ENCODE results near the gene ZNF845.

ZNF845 gene

GRCh38 chr19:53365134-53365898 lies 31.8 kb downstream of the ZNF845 start, which contains the start of gene ZNF525:
Gene ZNF525, plus strand, starts transcription at chr19:53365705. Its CDS starts 6,577 bp downstream, at chr19:53372282.
- H3K9me3 ChIP-seq (replicated peaks; ENCODE audit: insufficient read depth, low read length), result no peaks in the 10 kb centered on the region
- H3K27ac ChIP-seq (ENCODE audit: low read length), result peak within 1 kb of the TSS; percentile 23; the same call in 1 of the 2 replicates
- H3K27me3 ChIP-seq (replicated peaks; ENCODE audit: insufficient read depth, low read length), result no peaks in the 10 kb centered on the region; the same call in 1 of the 2 replicates
- no peaks in the 10 kb centered on the region for H3K9me2 ChIP-seq (replicated peaks; ENCODE audit: insufficient read depth, low read length)
- peak within 1 kb of the TSS; percentile 77 for H3K4me2 ChIP-seq (ENCODE audit: low read depth, low read length)
- peak within 1 kb of the TSS; percentile 84 for H2AFZ ChIP-seq (ENCODE audit: low read length)
- H3K4me1 ChIP-seq (ENCODE audit: low read length), result no peaks in the 10 kb centered on the region
- DNase-seq, result peak; percentile 93
- TF ChIP-seq EZH2phosphoT487 (IDR thresholded peaks at IDR 0.05; ENCODE audit: low read length) (no peak), EZH2 (optimal IDR thresholded peaks at IDR 0.05; ENCODE audit: low read depth, low read length) (no peak), CTCF (IDR thresholded peaks at IDR 0.05; ENCODE audit: low read length) (no peak)
- H3K36me3 ChIP-seq (replicated peaks; ENCODE audit: insufficient read depth, low read length), result no peaks in the 10 kb centered on the region
- H3F3A ChIP-seq (ENCODE audit: insufficient read depth, low read length), result no peaks in the 10 kb centered on the region
- peak within 1 kb of the TSS; percentile 74 for H3K4me3 ChIP-seq (ENCODE audit: low read length)
- H4K20me1 ChIP-seq (ENCODE audit: insufficient read depth, low read length), result no peaks in the 10 kb centered on the region
- peak within 1 kb of the TSS; percentile 66; the same call in 1 of the 2 replicates for H3K9ac ChIP-seq (ENCODE audit: low read length)
- H3K79me2 ChIP-seq (ENCODE audit: low read length), result no peaks in the 10 kb centered on the region

- Histone ChIP-seq H3K79me2 (ENCODE audit: low read length) (no peaks in the 10 kb centered on the region), H3K9me2 (replicated peaks; ENCODE audit: insufficient read depth, low read length) (no peaks in the 10 kb centered on the region), H3K36me3 (replicated peaks; ENCODE audit: insufficient read depth, low read length) (no peaks in the 10 kb centered on the region), H3K27me3 (replicated peaks; ENCODE audit: insufficient read depth, low read length) (no peaks in the 10 kb centered on the region; the same call in 1 of the 2 replicates), H3K4me2 (ENCODE audit: low read depth, low read length) (peak overlapping the region; percentile 77), H3F3A (ENCODE audit: insufficient read depth, low read length) (no peaks in the 10 kb centered on the region), H4K20me1 (ENCODE audit: insufficient read depth, low read length) (no peaks in the 10 kb centered on the region), H3K4me1 (ENCODE audit: low read length) (no peaks in the 10 kb centered on the region), H3K27ac (ENCODE audit: low read length) (peak overlapping the region; percentile 23; the same call in 1 of the 2 replicates), H2AFZ (ENCODE audit: low read length) (peak overlapping the region; percentile 84), H3K4me3 (ENCODE audit: low read length) (peak overlapping the region; percentile 74), H3K9ac (ENCODE audit: low read length) (peak overlapping the region; percentile 66; the same call in 1 of the 2 replicates), H3K9me3 (replicated peaks; ENCODE audit: insufficient read depth, low read length) (no peaks in the 10 kb centered on the region)
- DNase-seq, result peak; percentile 30
- TF ChIP-seq EZH2phosphoT487 (IDR thresholded peaks at IDR 0.05; ENCODE audit: low read length) (no peak), CTCF (IDR thresholded peaks at IDR 0.05; ENCODE audit: low read length) (no peak), EZH2 (optimal IDR thresholded peaks at IDR 0.05; ENCODE audit: low read depth, low read length) (no peak)
These were observed 32.4 kb downstream of the ZNF845 start for GRCh38 chr19:53365899-53366493.

GRCh38 chr19:53372196-53372595 lies 38.6 kb downstream of the ZNF845 start:
- TF ChIP-seq EZH2 (optimal IDR thresholded peaks at IDR 0.05; ENCODE audit: low read depth, low read length), result no peak
- TF ChIP-seq CTCF (IDR thresholded peaks at IDR 0.05; ENCODE audit: low read length), result no peak
- TF ChIP-seq EZH2phosphoT487 (IDR thresholded peaks at IDR 0.05; ENCODE audit: low read length), result no peak
- H3F3A ChIP-seq (ENCODE audit: insufficient read depth, low read length), result no peaks in the 10 kb centered on the region
- no peak overlapping the region for H3K9ac ChIP-seq (ENCODE audit: low read length)
- no peak for DNase-seq
- no peaks in the 10 kb centered on the region for H3K36me3 ChIP-seq (replicated peaks; ENCODE audit: insufficient read depth, low read length)
- H3K27ac ChIP-seq (ENCODE audit: low read length), result no peak overlapping the region
- no peaks in the 10 kb centered on the region for H3K9me3 ChIP-seq (replicated peaks; ENCODE audit: insufficient read depth, low read length)
- H2AFZ ChIP-seq (ENCODE audit: low read length), result no peak overlapping the region
- H3K4me2 ChIP-seq (ENCODE audit: low read depth, low read length), result no peak overlapping the region
- no peaks in the 10 kb centered on the region for H4K20me1 ChIP-seq (ENCODE audit: insufficient read depth, low read length)
- H3K4me1 ChIP-seq (ENCODE audit: low read length), result no peaks in the 10 kb centered on the region
- no peaks in the 10 kb centered on the region for H3K27me3 ChIP-seq (replicated peaks; ENCODE audit: insufficient read depth, low read length)
- H3K79me2 ChIP-seq (ENCODE audit: low read length), result no peaks in the 10 kb centered on the region
- no peaks in the 10 kb centered on the region for H3K9me2 ChIP-seq (replicated peaks; ENCODE audit: insufficient read depth, low read length)
- no peak overlapping the region for H3K4me3 ChIP-seq (ENCODE audit: low read length)
